ENCODE measurements around the gene MC4R.

Gene MC4R

DNA sequence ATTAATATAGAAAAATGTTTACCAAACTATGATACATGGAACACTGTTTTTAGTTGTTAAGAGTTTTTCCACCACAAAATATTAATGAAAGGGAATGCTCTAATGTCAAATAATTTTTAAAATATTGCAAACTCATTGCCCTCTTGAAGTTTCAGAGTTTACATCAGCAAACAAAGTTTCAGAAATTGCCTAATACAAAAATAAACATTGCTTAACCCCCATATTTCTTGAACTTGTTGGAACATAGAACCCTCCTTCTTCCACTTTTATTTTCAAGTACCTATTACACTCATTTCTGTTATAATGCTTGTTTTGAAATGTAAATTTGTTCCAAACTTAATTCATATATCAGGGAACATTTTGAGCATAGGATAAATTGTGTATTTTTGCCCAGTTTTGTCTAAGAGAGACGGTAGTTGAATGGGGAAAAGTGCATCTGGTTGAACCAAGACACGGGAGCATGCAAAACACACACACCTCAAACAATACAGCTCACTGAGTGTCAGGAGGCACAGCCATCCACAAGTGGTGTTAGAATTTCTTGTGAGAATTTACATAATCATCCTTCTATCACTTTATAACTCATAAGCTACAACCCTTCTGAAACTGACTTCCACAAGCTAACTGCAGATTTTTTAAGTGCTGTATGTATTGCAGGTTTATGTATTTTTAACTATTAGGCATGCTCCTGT lies 5.3 kb upstream of the MC4R start:
- no peak overlapping the region for H3K4me3 ChIP-seq (ENCODE audit: low read depth, low read length)
- TF ChIP-seq, protein P1, sequence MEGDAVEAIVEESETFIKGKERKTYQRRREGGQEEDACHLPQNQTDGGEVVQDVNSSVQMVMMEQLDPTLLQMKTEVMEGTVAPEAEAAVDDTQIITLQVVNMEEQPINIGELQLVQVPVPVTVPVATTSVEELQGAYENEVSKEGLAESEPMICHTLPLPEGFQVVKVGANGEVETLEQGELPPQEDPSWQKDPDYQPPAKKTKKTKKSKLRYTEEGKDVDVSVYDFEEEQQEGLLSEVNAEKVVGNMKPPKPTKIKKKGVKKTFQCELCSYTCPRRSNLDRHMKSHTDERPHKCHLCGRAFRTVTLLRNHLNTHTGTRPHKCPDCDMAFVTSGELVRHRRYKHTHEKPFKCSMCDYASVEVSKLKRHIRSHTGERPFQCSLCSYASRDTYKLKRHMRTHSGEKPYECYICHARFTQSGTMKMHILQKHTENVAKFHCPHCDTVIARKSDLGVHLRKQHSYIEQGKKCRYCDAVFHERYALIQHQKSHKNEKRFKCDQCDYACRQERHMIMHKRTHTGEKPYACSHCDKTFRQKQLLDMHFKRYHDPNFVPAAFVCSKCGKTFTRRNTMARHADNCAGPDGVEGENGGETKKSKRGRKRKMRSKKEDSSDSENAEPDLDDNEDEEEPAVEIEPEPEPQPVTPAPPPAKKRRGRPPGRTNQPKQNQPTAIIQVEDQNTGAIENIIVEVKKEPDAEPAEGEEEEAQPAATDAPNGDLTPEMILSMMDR (IDR thresholded peaks at IDR 0.05; ENCODE audit: borderline replicate concordance, insufficient read depth, low read depth, low read length), result no peak

DNA sequence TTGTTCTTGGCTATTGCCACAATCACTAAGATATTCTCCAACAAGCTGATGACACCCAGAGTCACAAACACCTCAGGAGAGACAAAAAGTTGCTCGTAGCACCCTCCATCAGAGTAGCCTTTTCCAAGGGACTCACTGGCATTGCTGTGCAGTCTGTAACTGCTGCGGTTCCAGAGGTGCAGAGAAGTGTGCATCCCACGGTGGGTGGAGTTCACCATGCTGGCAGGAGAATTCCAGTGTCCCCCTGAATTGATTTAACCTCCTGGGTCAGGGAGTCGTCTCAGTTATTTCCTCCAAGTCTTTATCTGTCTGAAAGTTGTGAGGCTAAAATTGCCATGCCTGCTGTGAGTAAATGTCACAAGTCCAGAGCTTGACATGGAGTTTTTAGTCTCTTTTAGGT lies 443 bp downstream of the MC4R start:
- TF ChIP-seq, protein P1 (IDR thresholded peaks at IDR 0.05; ENCODE audit: borderline replicate concordance, insufficient read depth, low read depth, low read length), result no peak
- H3K4me3 ChIP-seq (ENCODE audit: low read depth, low read length), result no peak overlapping the region

DNA sequence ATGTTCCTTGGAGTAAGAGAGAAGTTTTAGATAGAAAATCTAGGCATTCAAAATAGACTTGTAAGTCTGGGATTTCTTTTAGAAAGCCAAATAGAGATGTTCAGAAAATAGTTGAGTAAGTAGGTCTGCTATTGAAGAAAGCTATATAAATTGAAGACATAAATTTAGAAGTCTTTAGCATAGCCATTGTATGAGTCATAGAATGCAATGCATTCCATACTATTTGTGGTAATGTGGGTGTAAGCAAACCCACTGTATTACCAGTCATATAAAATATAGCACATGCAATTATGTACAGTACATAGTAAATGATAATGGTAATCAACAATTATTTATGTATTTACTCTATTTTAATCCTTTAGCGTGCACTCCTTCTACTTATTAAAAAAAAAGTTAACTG lies 14.1 kb downstream of the MC4R start:
- no peak overlapping the region for H3K4me3 ChIP-seq (ENCODE audit: low read depth, low read length)
- TF ChIP-seq, protein P1 (IDR thresholded peaks at IDR 0.05; ENCODE audit: borderline replicate concordance, insufficient read depth, low read depth, low read length), result no peak

DNA sequence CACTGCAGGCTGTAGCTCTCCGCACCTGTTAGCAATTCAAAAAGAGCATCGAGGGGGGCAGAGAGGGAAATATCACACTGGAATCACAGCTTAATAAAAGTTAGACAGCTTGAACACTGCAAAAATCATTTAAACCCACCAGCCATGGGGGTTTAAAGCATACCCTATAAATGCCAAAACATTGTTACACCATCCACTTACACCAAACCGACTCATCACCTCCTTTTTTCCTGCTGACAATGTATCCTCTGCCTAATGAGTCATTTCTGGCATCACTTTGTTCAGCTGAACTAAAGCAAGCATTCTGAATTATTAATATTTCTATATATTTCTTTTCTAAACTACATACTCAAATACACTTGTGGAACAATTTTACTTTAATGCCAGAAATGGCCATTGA lies 21.6 kb downstream of the MC4R start:
- no peak overlapping the region for H3K4me3 ChIP-seq (ENCODE audit: low read depth, low read length)
- TF ChIP-seq, protein P1 (IDR thresholded peaks at IDR 0.05; ENCODE audit: borderline replicate concordance, insufficient read depth, low read depth, low read length), result no peak

DNA sequence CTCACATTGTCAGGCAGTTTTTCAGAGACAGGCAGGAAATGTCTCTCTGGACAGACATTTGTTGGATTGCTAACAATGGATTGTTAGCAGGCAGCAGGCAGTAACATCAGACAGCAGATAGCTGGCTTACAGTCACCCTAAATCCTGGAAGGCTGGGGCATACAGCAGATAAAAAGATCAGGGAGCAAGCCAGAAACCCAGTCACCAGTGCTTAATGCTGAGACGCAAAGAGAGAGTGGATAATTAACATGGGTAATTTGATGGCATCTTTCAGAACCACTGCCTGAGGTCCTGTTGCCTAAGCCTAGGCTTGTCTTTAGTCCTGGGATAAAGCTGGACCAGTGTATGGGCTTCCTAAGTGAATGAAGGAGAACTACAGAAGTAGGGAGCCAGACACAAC lies 22.4 kb downstream of the MC4R start:
- no peak overlapping the region for H3K4me3 ChIP-seq (ENCODE audit: low read depth, low read length)
- TF ChIP-seq, protein P1 (IDR thresholded peaks at IDR 0.05; ENCODE audit: borderline replicate concordance, insufficient read depth, low read depth, low read length), result no peak

DNA sequence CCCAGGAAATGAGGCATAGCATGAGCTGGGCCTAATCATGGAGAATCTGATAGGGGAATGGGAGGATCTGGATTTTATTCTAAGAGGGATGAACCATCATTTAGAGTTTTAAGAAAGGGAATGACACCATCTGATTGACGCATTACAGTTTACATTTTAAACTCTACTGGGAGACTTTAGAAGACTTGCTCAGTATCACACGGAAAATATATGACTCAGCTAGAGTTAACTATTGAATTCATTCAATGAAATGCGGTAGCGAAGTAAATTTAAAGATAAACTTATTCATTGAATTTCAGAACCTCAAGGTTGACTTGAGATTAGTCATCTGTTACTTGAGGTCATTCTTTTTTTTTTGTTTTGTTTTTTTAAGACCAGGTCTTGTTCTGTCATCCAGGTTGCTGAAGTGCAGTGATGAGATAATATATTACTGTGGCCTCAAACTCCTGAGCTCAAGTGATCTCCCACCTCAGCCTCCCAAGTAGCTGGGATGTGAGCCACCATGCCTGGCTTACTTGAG lies 25.0 kb downstream of the MC4R start:
- TF ChIP-seq, protein P1 (IDR thresholded peaks at IDR 0.05; ENCODE audit: borderline replicate concordance, insufficient read depth, low read depth, low read length), result no peak

DNA sequence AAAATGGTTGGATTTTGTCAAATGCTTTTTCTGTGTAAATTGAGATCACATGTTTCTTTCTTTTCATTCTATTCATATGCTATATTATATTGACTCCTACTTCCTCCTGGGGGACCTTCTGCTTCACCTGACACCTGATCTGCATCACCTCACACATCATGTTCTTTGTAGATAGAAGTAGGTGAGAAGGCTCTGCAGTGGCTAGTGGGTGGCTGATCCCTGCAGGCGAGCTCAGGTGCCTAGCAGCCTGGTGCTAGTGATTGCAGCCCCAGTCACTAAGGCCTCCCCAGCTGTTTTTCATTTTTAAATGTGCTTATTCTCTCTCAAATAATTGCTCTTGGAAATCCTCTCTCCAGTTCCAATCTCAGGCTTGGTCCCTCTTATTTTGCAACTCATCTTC lies 33.6 kb downstream of the MC4R start:
- no peak overlapping the region for H3K4me3 ChIP-seq (ENCODE audit: low read depth, low read length)
- TF ChIP-seq, protein P1 (IDR thresholded peaks at IDR 0.05; ENCODE audit: borderline replicate concordance, insufficient read depth, low read depth, low read length), result no peak

More for the DNA sequence above, 25.0 kb downstream of the MC4R start:
- no peak overlapping the region for H3K4me3 ChIP-seq (ENCODE audit: low read depth, low read length)
